DOHH2 (cell line): ENCODE measurements around the gene ZFYVE27.

Experiments
- H3F3A ChIP-seq: fragments of 200-600 bp; sonication (generic), shearing (Covaris generic); 2 replicates; pipeline ENCODE4 v1.6.0; 2016; ENCODE audit warnings: antibody characterized with exemption, mild to moderate bottlenecking; ENCODE audit not compliant: control insufficient read depth, insufficient read depth
- H3K27ac ChIP-seq: fragments of 200-600 bp; sonication (generic); 2 replicates; pipeline ENCODE4 v1.5.1; 2014; ENCODE audit warnings: low read depth, mild to moderate bottlenecking, low read length, moderate library complexity
- H3K27me3 ChIP-seq: fragments of 200-600 bp; sonication (generic); 2 replicates; pipeline ENCODE4 v1.6.1; 2014; ENCODE audit warnings: mild to moderate bottlenecking, low read length, mixed read lengths; ENCODE audit not compliant: control insufficient read depth
- H3K36me3 ChIP-seq: fragments of 200-600 bp; sonication (generic); 2 replicates; pipeline ENCODE4 v1.6.1; 2014; ENCODE audit warnings: mild to moderate bottlenecking, low read length, moderate library complexity, mixed read lengths; ENCODE audit not compliant: control insufficient read depth
- H3K4me1 ChIP-seq: fragments of 200-600 bp; sonication (generic); 2 replicates; pipeline ENCODE4 v1.6.1; 2014; ENCODE audit warnings: mild to moderate bottlenecking, low read length, mixed read lengths; ENCODE audit not compliant: control insufficient read depth
- H3K4me2 ChIP-seq: fragments of 200-600 bp; sonication (generic); 2 replicates; pipeline ENCODE4 v1.6.0; 2014; ENCODE audit warnings: mild to moderate bottlenecking, low read length, moderate library complexity
- H3K4me3 ChIP-seq: fragments of 200-600 bp; sonication (generic); 2 replicates; pipeline ENCODE4 v1.5.1; 2014; ENCODE audit warnings: mild to moderate bottlenecking, low read length, mixed read lengths
- H3K79me2 ChIP-seq: fragments of 200-600 bp; sonication (generic); 2 replicates; pipeline ENCODE4 v1.6.1; 2014; ENCODE audit warnings: mild to moderate bottlenecking, low read length, mixed read lengths; ENCODE audit not compliant: control insufficient read depth
- H3K9me2 ChIP-seq: fragments of 200-600 bp; sonication (generic); replicated peaks from 2 replicates; pipeline ENCODE4 v1.6.1; 2014; ENCODE audit warnings: mild to moderate bottlenecking, low read length, mixed read lengths; ENCODE audit not compliant: control insufficient read depth
- H3K9me3 ChIP-seq: fragments of 200-600 bp; sonication (generic); 2 replicates; pipeline ENCODE4 v1.6.1; 2014; ENCODE audit warnings: antibody characterized with exemption, low read length, mixed read lengths; ENCODE audit not compliant: control insufficient read depth, insufficient read depth
- H4K20me1 ChIP-seq: fragments of 200-600 bp; sonication (generic); 2 replicates; pipeline ENCODE4 v1.6.0; 2014; ENCODE audit warnings: low read depth, mild to moderate bottlenecking, antibody characterized with exemption, low read length, moderate library complexity; ENCODE audit not compliant: control insufficient read depth, insufficient read depth
- EZH2phosphoT487 ChIP-seq: fragments of 200-600 bp; sonication (generic); IDR thresholded peaks from 2 replicates; pipeline ENCODE4 v1.6.1; 2017; ENCODE audit warnings: borderline replicate concordance, mild to moderate bottlenecking, antibody characterized with exemption, low read length, moderate library complexity, mixed read lengths
- TF ChIP-seq, protein P1 (sequence below): fragments of 200-600 bp; sonication (generic); IDR thresholded peaks from one replicate; pipeline ENCODE4 v1.5.1; 2014; ENCODE audit warnings: antibody characterized with exemption, mild to moderate bottlenecking, low read depth, low read length; ENCODE audit not compliant: poor library complexity, severe bottlenecking

ZFYVE27 gene

GRCh38 chr10:97724341-97724941, 12.5 kb upstream of the ZFYVE27 start:
- no peaks in the 10 kb centered on the region for H3K79me2 ChIP-seq
- no peaks in the 10 kb centered on the region for H3K9me2 ChIP-seq
- H3K4me3 ChIP-seq: no peak overlapping the region
- H3K36me3 ChIP-seq: no peaks in the 10 kb centered on the region
- no peaks in the 10 kb centered on the region for H3K4me1 ChIP-seq
- H3K27me3 ChIP-seq: no peaks in the 10 kb centered on the region; the same call in 1 of the 2 replicates
- H3K4me2 ChIP-seq: no peak overlapping the region
- no peaks in the 10 kb centered on the region for H4K20me1 ChIP-seq
- H3F3A ChIP-seq: no peaks in the 10 kb centered on the region
- H3K27ac ChIP-seq: no peak overlapping the region
- no peaks in the 10 kb centered on the region for H3K9me3 ChIP-seq
- TF ChIP-seq, protein P1, sequence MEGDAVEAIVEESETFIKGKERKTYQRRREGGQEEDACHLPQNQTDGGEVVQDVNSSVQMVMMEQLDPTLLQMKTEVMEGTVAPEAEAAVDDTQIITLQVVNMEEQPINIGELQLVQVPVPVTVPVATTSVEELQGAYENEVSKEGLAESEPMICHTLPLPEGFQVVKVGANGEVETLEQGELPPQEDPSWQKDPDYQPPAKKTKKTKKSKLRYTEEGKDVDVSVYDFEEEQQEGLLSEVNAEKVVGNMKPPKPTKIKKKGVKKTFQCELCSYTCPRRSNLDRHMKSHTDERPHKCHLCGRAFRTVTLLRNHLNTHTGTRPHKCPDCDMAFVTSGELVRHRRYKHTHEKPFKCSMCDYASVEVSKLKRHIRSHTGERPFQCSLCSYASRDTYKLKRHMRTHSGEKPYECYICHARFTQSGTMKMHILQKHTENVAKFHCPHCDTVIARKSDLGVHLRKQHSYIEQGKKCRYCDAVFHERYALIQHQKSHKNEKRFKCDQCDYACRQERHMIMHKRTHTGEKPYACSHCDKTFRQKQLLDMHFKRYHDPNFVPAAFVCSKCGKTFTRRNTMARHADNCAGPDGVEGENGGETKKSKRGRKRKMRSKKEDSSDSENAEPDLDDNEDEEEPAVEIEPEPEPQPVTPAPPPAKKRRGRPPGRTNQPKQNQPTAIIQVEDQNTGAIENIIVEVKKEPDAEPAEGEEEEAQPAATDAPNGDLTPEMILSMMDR: no peak
- no peak for TF ChIP-seq EZH2phosphoT487

DNA sequence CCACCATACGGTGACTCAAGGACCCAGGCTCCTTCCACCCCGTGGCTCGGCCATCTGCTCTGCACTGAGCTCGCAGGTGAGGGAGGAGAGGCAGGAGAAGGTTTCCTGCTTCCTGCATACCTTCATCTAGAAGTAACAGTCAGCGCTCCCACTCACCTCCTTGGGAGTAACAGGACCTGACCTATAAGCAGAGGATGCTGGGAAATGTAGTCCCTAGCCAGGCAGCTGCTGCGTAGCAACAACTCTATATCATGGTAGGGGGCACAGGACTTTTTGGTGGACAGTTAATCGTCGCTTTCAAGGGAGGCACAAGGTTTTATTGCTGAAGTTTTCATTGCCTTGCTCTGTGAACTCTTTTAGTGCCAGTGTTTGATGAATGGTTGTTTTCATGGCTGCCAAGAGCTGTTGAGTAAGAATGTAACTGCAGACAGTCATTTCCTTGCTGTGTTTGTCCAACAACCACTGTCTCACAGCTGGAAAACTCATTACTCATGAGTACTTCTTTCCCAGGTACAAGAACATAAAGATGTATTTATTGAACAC, 10.2 kb upstream of the ZFYVE27 start:
- Histone ChIP-seq H3K4me3 (no peak overlapping the region), H3K4me2 (no peak overlapping the region)
- no peak for TF ChIP-seq EZH2phosphoT487
- TF ChIP-seq, protein P1: no peak

DNA sequence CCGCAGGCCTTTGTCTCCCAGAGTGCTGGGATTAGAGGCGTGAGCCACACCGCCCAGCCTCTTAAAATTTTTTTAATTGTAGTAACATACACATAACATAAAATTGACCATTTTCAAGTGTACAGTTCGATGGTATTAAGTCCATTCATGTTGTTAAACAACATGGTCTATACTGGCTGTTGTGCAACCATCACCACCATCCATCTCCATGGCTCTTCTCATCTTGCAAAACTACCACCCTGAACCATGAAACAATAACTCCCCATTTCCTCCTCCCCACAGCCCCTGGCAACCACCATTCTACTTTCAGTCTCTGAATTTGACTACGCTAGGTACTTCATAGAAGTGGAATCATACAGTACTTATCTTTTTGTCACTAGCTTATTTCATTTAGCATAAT, 7.9 kb upstream of the ZFYVE27 start:
- Histone ChIP-seq H3K79me2 (no peaks in the 10 kb centered on the region), H3K36me3 (no peaks in the 10 kb centered on the region), H3K9me3 (no peaks in the 10 kb centered on the region), H3K4me3 (no peak overlapping the region), H3K9me2 (no peaks in the 10 kb centered on the region), H3F3A (no peaks in the 10 kb centered on the region), H3K27me3 (no peaks in the 10 kb centered on the region; the same call in 1 of the 2 replicates), H4K20me1 (no peaks in the 10 kb centered on the region), H3K27ac (no peak overlapping the region), H3K4me1 (no peaks in the 10 kb centered on the region), H3K4me2 (no peak overlapping the region)
- TF ChIP-seq, protein P1: no peak
- no peak for TF ChIP-seq EZH2phosphoT487

More for the DNA sequence above, 10.2 kb upstream of the ZFYVE27 start:
- Histone ChIP-seq H3K4me1 (no peaks in the 10 kb centered on the region), H3K9me2 (no peaks in the 10 kb centered on the region), H3K36me3 (no peaks in the 10 kb centered on the region), H3K9me3 (no peaks in the 10 kb centered on the region), H4K20me1 (no peaks in the 10 kb centered on the region), H3F3A (no peaks in the 10 kb centered on the region), H3K27me3 (no peaks in the 10 kb centered on the region; the same call in 1 of the 2 replicates), H3K79me2 (no peaks in the 10 kb centered on the region), H3K27ac (no peak overlapping the region)
